ENCODE measurements around the gene ASF1A.

ASF1A gene

GRCh38 chr6:118897386-118897785 is 3.4 kb downstream of the ASF1A start:
- no peak overlapping the region for H3K4me3 ChIP-seq (ENCODE audit: low read depth, low read length)
- no peak for TF ChIP-seq CTCF (IDR thresholded peaks at IDR 0.05; ENCODE audit: borderline replicate concordance, insufficient read depth, low read depth, low read length)

GRCh38 chr6:118899948-118900347 is 6.0 kb downstream of the ASF1A start:
- TF ChIP-seq CTCF (IDR thresholded peaks at IDR 0.05; ENCODE audit: borderline replicate concordance, insufficient read depth, low read depth, low read length): no peak
- H3K4me3 ChIP-seq (ENCODE audit: low read depth, low read length): no peak overlapping the region

GRCh38 chr6:118902726-118903125 is 8.8 kb downstream of the ASF1A start:
- TF ChIP-seq CTCF (IDR thresholded peaks at IDR 0.05; ENCODE audit: borderline replicate concordance, insufficient read depth, low read depth, low read length): no peak
- no peak overlapping the region for H3K4me3 ChIP-seq (ENCODE audit: low read depth, low read length)

- no peak overlapping the region for H3K4me3 ChIP-seq (ENCODE audit: low read depth, low read length)
- TF ChIP-seq CTCF (IDR thresholded peaks at IDR 0.05; ENCODE audit: borderline replicate concordance, insufficient read depth, low read depth, low read length): no peak
Measured at GRCh38 chr6:118903138-118903537, 9.2 kb downstream of the ASF1A start.

GRCh38 chr6:118903691-118904090 is 9.7 kb downstream of the ASF1A start:
- H3K4me3 ChIP-seq (ENCODE audit: low read depth, low read length): no peak overlapping the region
- no peak for TF ChIP-seq CTCF (IDR thresholded peaks at IDR 0.05; ENCODE audit: borderline replicate concordance, insufficient read depth, low read depth, low read length)

- H3K4me3 ChIP-seq (ENCODE audit: low read depth, low read length): no peak overlapping the region
- TF ChIP-seq CTCF (IDR thresholded peaks at IDR 0.05; ENCODE audit: borderline replicate concordance, insufficient read depth, low read depth, low read length): no peak
Measured at GRCh38 chr6:118905084-118905483, 11.1 kb downstream of the ASF1A start.

- H3K4me3 ChIP-seq (ENCODE audit: low read depth, low read length): no peak overlapping the region
- no peak for TF ChIP-seq CTCF (IDR thresholded peaks at IDR 0.05; ENCODE audit: borderline replicate concordance, insufficient read depth, low read depth, low read length)
Measured at GRCh38 chr6:118905851-118906250, 11.9 kb downstream of the ASF1A start.

All from GM12875 (cell line).